ENCODE results near the gene SGMS1.

GRCh38 chr10:50410066-50410811, 213.5 kb downstream of the SGMS1 start:
- TF ChIP-seq CTCF (IDR thresholded peaks at IDR 0.05; ENCODE audit: poor library complexity, severe bottlenecking) (no peak), REST (IDR thresholded peaks at IDR 0.05; ENCODE audit: borderline replicate concordance) (no peak), POLR2AphosphoS5 (IDR thresholded peaks at IDR 0.05) (no peak), SMC3 (conservative IDR thresholded peaks at IDR 0.05; ENCODE audit: poor library complexity) (no peak)

Data from neural cell (in vitro differentiated cells).